CD4-positive, alpha-beta T cell treated with Interleukin-12 subunit alpha and Interleukin-12 subunit beta, for 1 hour (primary cell): ENCODE measurements around the gene TM7SF3.
"Not testable (repeated sequence)": the region's sequence is repeated elsewhere in the genome, so short reads cannot be mapped to it uniquely, and the experiment has no call there.

ENCODE experiments used
- DNase-seq: peaks from one replicate; pipeline ENCODE4 v3.0.0-alpha.2; 2020

Gene TM7SF3

GRCh38 chr12:27014085-27014858 lies at the start of gene TM7SF3:
TM7SF3 (minus strand) TSS chr12:27014384; CDS start chr12:27014168, 216 bp downstream.
- peak; percentile 96 for DNase-seq

GRCh38 chr12:27063250-27063851 lies 49.2 kb upstream of the TM7SF3 start:
- DNase-seq = no peak

GRCh38 chr12:27061317-27061716 lies 47.1 kb upstream of the TM7SF3 start:
- DNase-seq = no peak

- no peak for DNase-seq
These were observed 46.6 kb upstream of the TM7SF3 start for GRCh38 chr12:27060740-27061139.

- DNase-seq = no peak
These were observed 43.4 kb upstream of the TM7SF3 start for GRCh38 chr12:27057543-27057942.

GRCh38 chr12:27055966-27056365 lies 41.8 kb upstream of the TM7SF3 start:
- DNase-seq = no peak

- no peak for DNase-seq
These were observed 38.6 kb upstream of the TM7SF3 start for GRCh38 chr12:27052742-27053141.

- DNase-seq = no peak
These were observed 38.0 kb upstream of the TM7SF3 start for GRCh38 chr12:27052176-27052575.

GRCh38 chr12:27048822-27049752 lies 34.9 kb upstream of the TM7SF3 start:
- no peak for DNase-seq

- not testable (repeated sequence) for DNase-seq
These were observed 27.8 kb upstream of the TM7SF3 start for GRCh38 chr12:27042018-27042417.

- not testable (repeated sequence) for DNase-seq
These were observed 26.5 kb upstream of the TM7SF3 start for GRCh38 chr12:27040637-27041036.

- no peak for DNase-seq
These were observed 20.6 kb upstream of the TM7SF3 start for GRCh38 chr12:27034607-27035293.

- DNase-seq = no peak
These were observed 18.5 kb upstream of the TM7SF3 start for GRCh38 chr12:27032679-27033078.

- no peak for DNase-seq
These were observed 17.3 kb upstream of the TM7SF3 start for GRCh38 chr12:27031531-27031930.

GRCh38 chr12:27026257-27026656 lies 12.1 kb upstream of the TM7SF3 start:
- DNase-seq = no peak

GRCh38 chr12:27025116-27025515 lies 10.9 kb upstream of the TM7SF3 start:
- DNase-seq = no peak

- DNase-seq = no peak
These were observed 10.1 kb upstream of the TM7SF3 start for GRCh38 chr12:27024291-27024690.

GRCh38 chr12:27020761-27021160 lies 6.6 kb upstream of the TM7SF3 start:
- DNase-seq = no peak

- no peak for DNase-seq
These were observed 3.9 kb upstream of the TM7SF3 start for GRCh38 chr12:27018037-27018436.

GRCh38 chr12:27017163-27017823 lies 3.1 kb upstream of the TM7SF3 start:
- DNase-seq = not testable (repeated sequence)

- DNase-seq = peak; percentile 54
These were observed 1.5 kb upstream of the TM7SF3 start for GRCh38 chr12:27015730-27016076.
